K562 (cell line): ENCODE measurements around the gene UBA1.

ENCODE experiments used
- GABPB1 ChIP-seq: sonication (generic); formaldehyde crosslinking; IDR thresholded peaks from 2 replicates; pipeline ENCODE4 v1.8.0; 2022; ENCODE audit warnings: mild to moderate bottlenecking, missing genetic modification reagents
- TF ChIP-seq, protein P1 (sequence below), 2 experiments: fragments of 450-650 bp; IDR thresholded peaks; 2 replicates each; pipeline ENCODE4 v1.6.1; 2016; ENCODE audit warnings: mild to moderate bottlenecking in 2 of 2, borderline replicate concordance in 1 of 2, low read depth in 1 of 2, moderate library complexity in 1 of 2
- TF ChIP-seq, protein P2 (sequence below), 3 experiments: IDR thresholded peaks in 2 of 3; conservative IDR thresholded peaks in 1 of 3; 2 replicates each; pipeline ENCODE4 v1.5.1; 2011 to 2012; ENCODE audit warnings: low read length in 3 of 3, mild to moderate bottlenecking in 3 of 3, control low read depth in 2 of 3, improper control_type of control experiment in 1 of 3, inconsistent platforms in 1 of 3, low read depth in 1 of 3, mixed read lengths in 1 of 3, moderate library complexity in 1 of 3; ENCODE audit not compliant: insufficient read depth in 2 of 3

- TF ChIP-seq, protein P1, sequence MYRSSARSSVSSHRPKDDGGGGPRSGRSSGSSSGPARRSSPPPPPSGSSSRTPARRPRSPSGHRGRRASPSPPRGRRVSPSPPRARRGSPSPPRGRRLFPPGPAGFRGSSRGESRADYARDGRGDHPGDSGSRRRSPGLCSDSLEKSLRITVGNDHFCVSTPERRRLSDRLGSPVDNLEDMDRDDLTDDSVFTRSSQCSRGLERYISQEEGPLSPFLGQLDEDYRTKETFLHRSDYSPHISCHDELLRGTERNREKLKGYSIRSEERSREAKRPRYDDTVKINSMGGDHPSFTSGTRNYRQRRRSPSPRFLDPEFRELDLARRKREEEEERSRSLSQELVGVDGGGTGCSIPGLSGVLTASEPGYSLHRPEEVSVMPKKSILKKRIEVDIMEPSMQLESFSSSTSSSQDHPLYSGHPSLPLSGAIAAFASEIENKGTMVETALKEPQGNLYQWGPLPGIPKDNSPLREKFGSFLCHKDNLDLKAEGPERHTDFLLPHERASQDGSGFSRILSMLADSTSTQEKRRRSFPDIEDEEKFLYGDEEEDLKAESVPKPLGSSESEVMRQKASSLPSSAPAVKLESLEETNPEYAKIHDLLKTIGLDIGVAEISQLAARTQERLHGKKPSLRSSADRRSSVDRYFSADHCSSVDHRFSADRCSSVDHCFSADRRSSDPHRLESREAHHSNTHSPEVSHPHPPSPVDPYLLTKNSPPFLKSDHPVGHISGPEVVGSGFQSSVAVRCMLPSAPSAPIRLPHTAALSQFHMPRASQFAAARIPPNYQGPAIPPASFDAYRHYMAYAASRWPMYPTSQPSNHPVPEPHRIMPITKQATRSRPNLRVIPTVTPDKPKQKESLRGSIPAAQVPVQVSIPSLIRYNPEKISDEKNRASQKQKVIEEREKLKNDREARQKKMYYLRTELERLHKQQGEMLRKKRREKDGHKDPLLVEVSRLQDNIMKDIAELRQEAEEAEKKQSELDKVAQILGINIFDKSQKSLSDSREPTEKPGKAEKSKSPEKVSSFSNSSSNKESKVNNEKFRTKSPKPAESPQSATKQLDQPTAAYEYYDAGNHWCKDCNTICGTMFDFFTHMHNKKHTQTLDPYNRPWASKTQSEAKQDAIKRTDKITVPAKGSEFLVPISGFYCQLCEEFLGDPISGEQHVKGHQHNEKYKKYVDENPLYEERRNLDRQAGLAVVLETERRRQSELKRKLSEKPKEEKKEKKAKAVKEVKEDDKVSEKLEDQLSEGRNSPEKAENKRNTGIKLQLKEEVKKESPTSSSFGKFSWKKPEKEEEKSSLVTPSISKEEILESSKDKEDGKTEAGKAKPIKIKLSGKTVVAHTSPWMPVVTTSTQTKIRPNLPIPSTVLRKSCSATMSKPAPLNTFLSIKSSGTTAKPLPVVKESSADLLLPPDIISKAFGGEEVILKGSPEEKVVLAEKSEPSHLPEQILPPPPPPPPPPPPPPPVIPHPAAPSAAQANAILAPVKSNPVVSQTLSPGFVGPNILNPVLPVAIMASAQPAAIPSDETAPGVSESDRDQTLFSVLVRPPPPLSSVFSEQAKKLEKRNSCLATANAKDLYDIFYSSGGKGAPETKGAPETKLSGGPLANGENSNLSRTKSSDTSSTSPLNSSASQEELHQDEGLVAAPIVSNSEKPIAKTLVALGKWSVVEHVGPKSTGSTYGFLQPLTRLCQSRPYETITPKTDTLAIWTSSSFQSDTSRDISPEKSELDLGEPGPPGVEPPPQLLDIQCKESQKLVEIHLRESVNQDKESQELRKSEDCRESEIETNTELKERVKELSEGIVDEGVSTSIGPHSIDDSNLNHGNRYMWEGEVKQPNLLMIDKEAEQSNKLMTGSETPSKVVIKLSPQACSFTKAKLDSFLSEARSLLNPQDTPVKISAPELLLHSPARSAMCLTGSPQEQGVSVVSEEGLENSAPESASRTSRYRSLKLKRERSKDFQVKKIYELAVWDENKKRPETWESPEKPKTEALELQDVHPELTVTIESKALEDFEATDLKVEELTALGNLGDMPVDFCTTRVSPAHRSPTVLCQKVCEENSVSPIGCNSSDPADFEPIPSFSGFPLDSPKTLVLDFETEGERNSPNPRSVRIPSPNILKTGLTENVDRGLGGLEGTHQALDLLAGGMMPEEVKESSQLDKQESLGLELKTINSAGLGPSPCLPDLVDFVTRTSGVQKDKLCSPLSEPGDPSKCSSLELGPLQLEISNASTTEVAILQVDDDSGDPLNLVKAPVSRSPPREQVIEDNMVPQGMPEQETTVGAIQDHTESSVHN (IDR thresholded peaks at IDR 0.05; ENCODE audit: borderline replicate concordance in 1 of 2, low read depth in 1 of 2) = no peak
- TF ChIP-seq, protein P2, sequence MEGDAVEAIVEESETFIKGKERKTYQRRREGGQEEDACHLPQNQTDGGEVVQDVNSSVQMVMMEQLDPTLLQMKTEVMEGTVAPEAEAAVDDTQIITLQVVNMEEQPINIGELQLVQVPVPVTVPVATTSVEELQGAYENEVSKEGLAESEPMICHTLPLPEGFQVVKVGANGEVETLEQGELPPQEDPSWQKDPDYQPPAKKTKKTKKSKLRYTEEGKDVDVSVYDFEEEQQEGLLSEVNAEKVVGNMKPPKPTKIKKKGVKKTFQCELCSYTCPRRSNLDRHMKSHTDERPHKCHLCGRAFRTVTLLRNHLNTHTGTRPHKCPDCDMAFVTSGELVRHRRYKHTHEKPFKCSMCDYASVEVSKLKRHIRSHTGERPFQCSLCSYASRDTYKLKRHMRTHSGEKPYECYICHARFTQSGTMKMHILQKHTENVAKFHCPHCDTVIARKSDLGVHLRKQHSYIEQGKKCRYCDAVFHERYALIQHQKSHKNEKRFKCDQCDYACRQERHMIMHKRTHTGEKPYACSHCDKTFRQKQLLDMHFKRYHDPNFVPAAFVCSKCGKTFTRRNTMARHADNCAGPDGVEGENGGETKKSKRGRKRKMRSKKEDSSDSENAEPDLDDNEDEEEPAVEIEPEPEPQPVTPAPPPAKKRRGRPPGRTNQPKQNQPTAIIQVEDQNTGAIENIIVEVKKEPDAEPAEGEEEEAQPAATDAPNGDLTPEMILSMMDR (IDR thresholded peaks at IDR 0.05 in 2 of 3, conservative IDR thresholded peaks at IDR 0.05 in 1 of 3; ENCODE audit: insufficient read depth in 2 of 3, low read depth in 1 of 3, low read length in 3 of 3) = peak; percentile 66 to 80 (median 69)
- no peak for TF ChIP-seq GABPB1 (CRISPR knock-in tag)
Measured at GRCh38 chrX:47144626-47145394, 48.8 kb upstream of the UBA1 start, which contains the start of the genes NDUFB11 and RBM10.
